Measurements from ENCODE around the gene MAP2K5.

Gene MAP2K5

GRCh38 chr15:67781907-67782690 lies 239.6 kb downstream of the MAP2K5 start:
- no peak for DNase-seq

DNA sequence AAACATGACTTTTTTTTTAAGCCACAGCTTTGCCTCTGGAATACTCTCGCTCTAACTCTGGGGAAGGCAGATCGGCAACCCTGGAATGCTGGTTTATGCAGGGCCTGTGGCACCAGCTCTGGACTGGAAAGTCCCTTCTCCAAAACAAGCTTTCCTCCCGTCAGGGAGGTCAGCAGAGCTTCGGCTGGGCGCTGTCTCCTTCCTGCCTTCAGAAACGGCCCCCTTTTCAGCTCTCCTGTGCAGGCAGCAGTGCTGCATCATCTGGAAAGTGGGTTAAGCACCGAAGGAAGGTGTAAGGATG lies 240.1 kb downstream of the MAP2K5 start:
- TF ChIP-seq, protein P1, sequence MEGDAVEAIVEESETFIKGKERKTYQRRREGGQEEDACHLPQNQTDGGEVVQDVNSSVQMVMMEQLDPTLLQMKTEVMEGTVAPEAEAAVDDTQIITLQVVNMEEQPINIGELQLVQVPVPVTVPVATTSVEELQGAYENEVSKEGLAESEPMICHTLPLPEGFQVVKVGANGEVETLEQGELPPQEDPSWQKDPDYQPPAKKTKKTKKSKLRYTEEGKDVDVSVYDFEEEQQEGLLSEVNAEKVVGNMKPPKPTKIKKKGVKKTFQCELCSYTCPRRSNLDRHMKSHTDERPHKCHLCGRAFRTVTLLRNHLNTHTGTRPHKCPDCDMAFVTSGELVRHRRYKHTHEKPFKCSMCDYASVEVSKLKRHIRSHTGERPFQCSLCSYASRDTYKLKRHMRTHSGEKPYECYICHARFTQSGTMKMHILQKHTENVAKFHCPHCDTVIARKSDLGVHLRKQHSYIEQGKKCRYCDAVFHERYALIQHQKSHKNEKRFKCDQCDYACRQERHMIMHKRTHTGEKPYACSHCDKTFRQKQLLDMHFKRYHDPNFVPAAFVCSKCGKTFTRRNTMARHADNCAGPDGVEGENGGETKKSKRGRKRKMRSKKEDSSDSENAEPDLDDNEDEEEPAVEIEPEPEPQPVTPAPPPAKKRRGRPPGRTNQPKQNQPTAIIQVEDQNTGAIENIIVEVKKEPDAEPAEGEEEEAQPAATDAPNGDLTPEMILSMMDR (IDR thresholded peaks at IDR 0.05; ENCODE audit: low read length): no peak
- TF ChIP-seq EZH2phosphoT487 (IDR thresholded peaks at IDR 0.05; ENCODE audit: low read length): no peak
- TF ChIP-seq EZH2 (optimal IDR thresholded peaks at IDR 0.05; ENCODE audit: low read depth, low read length): no peak
- H3K27ac ChIP-seq (ENCODE audit: low read length): peak overlapping the region; percentile 82

More at GRCh38 chr15:67781907-67782690, 239.6 kb downstream of the MAP2K5 start:
- TF ChIP-seq, protein P1 (IDR thresholded peaks at IDR 0.05; ENCODE audit: low read length): no peak
- no peak for TF ChIP-seq EZH2 (optimal IDR thresholded peaks at IDR 0.05; ENCODE audit: low read depth, low read length)
- no peak for TF ChIP-seq EZH2phosphoT487 (IDR thresholded peaks at IDR 0.05; ENCODE audit: low read length)
- peak overlapping the region; percentile 82 for H3K27ac ChIP-seq (ENCODE audit: low read length)
- no peaks in the 10 kb centered on the region for H3K36me3 ChIP-seq (replicated peaks; ENCODE audit: insufficient read depth, low read length)
- H3K79me2 ChIP-seq (ENCODE audit: low read length): no peaks in the 10 kb centered on the region
- peak overlapping the region; percentile 64 for H2AFZ ChIP-seq (ENCODE audit: low read length)
- H3K9ac ChIP-seq (ENCODE audit: low read length): peak overlapping the region; percentile 57
- no peaks in the 10 kb centered on the region for H3K9me2 ChIP-seq (replicated peaks; ENCODE audit: insufficient read depth, low read length)
- H3K9me3 ChIP-seq (replicated peaks; ENCODE audit: insufficient read depth, low read length): no peaks in the 10 kb centered on the region
- peaks cover 33% of the 10 kb centered on the region for H3K4me1 ChIP-seq (ENCODE audit: low read length)
- peak overlapping the region; percentile 92 for H3K4me2 ChIP-seq (ENCODE audit: low read depth, low read length)
- H3F3A ChIP-seq (ENCODE audit: insufficient read depth, low read length): peaks cover 30% of the 10 kb centered on the region
- peak overlapping the region; percentile 62 for H3K4me3 ChIP-seq (ENCODE audit: low read length)
- no peaks in the 10 kb centered on the region for H4K20me1 ChIP-seq (ENCODE audit: insufficient read depth, low read length)
- H3K27me3 ChIP-seq (replicated peaks; ENCODE audit: insufficient read depth, low read length): no peaks in the 10 kb centered on the region

GRCh38 chr15:67783303-67783702 lies 240.8 kb downstream of the MAP2K5 start:
- peak; percentile 92 for DNase-seq
- peak overlapping the region; percentile 92 for H3K4me2 ChIP-seq (ENCODE audit: low read depth, low read length)
- peaks cover 33% of the 10 kb centered on the region for H3K4me1 ChIP-seq (ENCODE audit: low read length)
- no peaks in the 10 kb centered on the region for H3K36me3 ChIP-seq (replicated peaks; ENCODE audit: insufficient read depth, low read length)
- no peaks in the 10 kb centered on the region for H3K27me3 ChIP-seq (replicated peaks; ENCODE audit: insufficient read depth, low read length)
- H3K9me3 ChIP-seq (replicated peaks; ENCODE audit: insufficient read depth, low read length): no peaks in the 10 kb centered on the region
- peak overlapping the region; percentile 82 for H3K27ac ChIP-seq (ENCODE audit: low read length)
- TF ChIP-seq, protein P1 (IDR thresholded peaks at IDR 0.05; ENCODE audit: low read length): peak; percentile 76
- TF ChIP-seq EZH2phosphoT487 (IDR thresholded peaks at IDR 0.05; ENCODE audit: low read length): no peak
- TF ChIP-seq EZH2 (optimal IDR thresholded peaks at IDR 0.05; ENCODE audit: low read depth, low read length): no peak
- H3F3A ChIP-seq (ENCODE audit: insufficient read depth, low read length): peaks cover 30% of the 10 kb centered on the region
- peak overlapping the region; percentile 62 for H3K4me3 ChIP-seq (ENCODE audit: low read length)
- no peaks in the 10 kb centered on the region for H4K20me1 ChIP-seq (ENCODE audit: insufficient read depth, low read length)
- peak overlapping the region; percentile 57 for H3K9ac ChIP-seq (ENCODE audit: low read length)
- no peaks in the 10 kb centered on the region for H3K79me2 ChIP-seq (ENCODE audit: low read length)
- H3K9me2 ChIP-seq (replicated peaks; ENCODE audit: insufficient read depth, low read length): no peaks in the 10 kb centered on the region
- H2AFZ ChIP-seq (ENCODE audit: low read length): peak overlapping the region; percentile 64

More for the DNA sequence above, 240.1 kb downstream of the MAP2K5 start:
- Histone ChIP-seq H3K4me2 (ENCODE audit: low read depth, low read length) (peak overlapping the region; percentile 92), H3K9ac (ENCODE audit: low read length) (peak overlapping the region; percentile 57), H4K20me1 (ENCODE audit: insufficient read depth, low read length) (no peaks in the 10 kb centered on the region), H3K4me3 (ENCODE audit: low read length) (peak overlapping the region; percentile 62), H2AFZ (ENCODE audit: low read length) (peak overlapping the region; percentile 64), H3F3A (ENCODE audit: insufficient read depth, low read length) (peaks cover 30% of the 10 kb centered on the region), H3K9me3 (replicated peaks; ENCODE audit: insufficient read depth, low read length) (no peaks in the 10 kb centered on the region), H3K27me3 (replicated peaks; ENCODE audit: insufficient read depth, low read length) (no peaks in the 10 kb centered on the region), H3K4me1 (ENCODE audit: low read length) (peaks cover 33% of the 10 kb centered on the region), H3K79me2 (ENCODE audit: low read length) (no peaks in the 10 kb centered on the region), H3K36me3 (replicated peaks; ENCODE audit: insufficient read depth, low read length) (no peaks in the 10 kb centered on the region), H3K9me2 (replicated peaks; ENCODE audit: insufficient read depth, low read length) (no peaks in the 10 kb centered on the region)
- peak; percentile 44 for DNase-seq

Data from MM.1S (cell line).